Amniotic stem cell (primary cell): ENCODE data around the gene PTCSC3.

Experiments used
- DNase-seq: peaks from one replicate; lab custom pipeline; 2025; lab: John Stamatoyannopoulos, UW

Gene PTCSC3

DNA sequence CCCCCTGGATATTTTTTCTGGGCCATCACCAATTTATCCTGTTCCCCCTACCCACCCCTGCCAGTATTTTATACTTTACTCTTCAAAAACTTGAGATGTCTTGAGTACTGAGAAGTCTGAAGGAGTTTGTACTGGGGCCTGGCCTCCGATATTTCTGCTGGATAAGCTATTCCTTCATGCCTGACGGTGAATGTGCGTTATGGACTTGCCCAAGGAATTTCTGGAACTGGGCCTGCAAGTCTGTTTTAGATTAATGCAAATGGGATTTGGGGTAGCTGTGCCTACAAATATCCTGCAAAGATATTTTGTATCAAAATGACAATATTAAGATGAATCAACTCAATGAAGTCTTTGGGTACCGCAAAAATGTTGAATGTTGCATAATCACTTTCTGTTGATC lies at the start of gene PTCSC3:
Gene PTCSC3, minus strand, starts transcription at position 199 of the 400 bp plus-strand sequence.
- no peak for DNase-seq

DNA sequence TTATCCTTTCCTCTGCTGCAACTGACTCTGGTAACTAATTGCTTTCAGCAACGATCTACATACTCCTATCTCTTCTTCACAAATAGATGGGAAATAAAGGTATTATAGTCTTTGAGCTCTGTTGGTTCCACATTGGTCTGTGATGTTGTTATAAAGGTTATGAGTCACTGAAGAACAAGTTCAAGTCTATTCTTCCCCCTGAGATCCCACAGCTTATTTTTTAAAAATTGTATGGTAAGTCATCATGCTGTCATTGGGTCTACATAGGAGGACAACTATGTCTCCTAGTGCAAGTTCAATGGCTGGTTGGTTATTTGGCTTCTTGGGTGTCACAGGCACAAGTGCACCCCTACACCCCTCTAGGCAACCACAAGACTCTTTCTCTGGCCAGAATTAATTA lies 49.6 kb upstream of the PTCSC3 start:
- DNase-seq: no peak

DNA sequence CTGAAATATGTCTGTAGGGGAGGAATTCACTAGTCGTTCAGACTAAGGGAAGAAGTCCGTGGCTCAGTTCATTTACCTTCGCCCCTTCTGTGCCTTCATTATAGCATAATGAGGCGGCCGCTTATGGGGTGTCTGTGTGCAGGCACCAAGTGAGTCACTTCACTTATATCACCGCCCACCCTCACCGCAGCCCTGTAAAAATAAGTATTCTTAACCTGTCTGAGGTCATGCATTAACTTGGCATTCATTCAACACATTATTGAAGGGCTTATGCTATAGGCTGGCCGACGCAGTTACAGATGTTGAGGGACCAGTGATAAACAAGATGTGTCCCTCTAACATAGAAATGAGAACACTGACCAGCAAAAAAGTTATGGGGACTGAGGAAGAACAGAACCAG lies 47.7 kb upstream of the PTCSC3 start:
- DNase-seq: no peak

DNA sequence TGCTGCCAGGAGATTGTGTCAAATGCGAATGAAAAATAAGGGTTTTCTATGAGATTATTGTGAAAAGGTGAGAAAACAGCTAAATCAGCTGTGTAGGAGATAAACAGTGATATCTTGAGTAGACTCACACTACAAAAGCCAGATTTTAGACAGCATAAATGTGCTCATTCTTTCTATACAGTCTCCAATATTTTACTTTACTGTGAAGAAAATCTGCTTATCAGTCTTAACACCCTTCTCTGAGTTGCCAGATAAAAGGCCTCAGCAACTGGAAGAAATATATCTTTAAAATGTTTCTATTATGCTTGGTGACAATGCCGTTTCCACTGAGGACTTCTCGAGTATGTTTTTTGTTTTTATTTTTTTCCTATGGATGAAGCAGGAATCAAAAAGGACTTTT lies 47.0 kb upstream of the PTCSC3 start:
- DNase-seq: no peak

DNA sequence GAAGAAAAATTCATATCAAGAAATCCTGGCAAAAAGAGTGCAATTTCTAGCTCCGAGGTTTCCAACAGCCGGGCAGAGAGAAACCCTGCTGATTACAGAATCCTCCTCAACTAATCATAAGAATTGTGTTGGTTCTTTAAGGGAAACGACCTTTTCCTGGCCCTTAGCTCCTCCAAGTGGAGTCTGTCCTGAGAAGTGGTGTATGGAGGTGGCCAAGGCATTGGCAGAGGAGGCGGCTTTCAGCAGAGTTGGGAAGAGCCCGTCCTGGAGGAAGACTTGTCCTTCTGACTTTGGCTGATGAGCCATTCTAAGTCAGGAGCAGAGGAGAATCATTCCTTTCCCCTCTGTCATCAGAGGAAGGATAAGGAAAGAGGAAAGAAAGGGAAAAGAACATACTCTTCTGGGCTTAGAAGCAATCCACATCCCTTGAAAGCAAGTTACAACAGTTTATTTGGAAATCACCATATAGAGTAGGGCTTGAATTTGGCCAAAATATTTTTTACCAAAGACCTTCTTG lies 46.5 kb upstream of the PTCSC3 start:
- no peak for DNase-seq

DNA sequence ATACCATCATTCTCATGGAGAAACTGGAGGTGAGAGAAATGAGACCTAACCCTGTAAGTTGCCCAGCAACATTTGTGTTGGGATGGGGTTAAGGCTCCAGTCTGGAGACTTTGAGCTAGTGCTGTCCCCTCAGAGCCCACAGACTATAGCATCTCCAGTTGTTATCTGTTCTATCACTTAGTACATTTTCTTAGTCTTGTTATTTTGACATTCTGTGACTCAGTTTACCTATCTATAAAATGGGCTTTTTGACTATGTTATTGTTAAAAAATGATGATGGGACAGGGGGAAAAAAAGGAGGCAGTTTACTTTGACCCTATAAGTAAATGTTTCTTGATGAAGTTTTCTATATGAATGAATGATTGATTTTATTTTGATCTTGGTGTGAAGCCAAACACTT lies 45.8 kb upstream of the PTCSC3 start:
- no peak for DNase-seq

DNA sequence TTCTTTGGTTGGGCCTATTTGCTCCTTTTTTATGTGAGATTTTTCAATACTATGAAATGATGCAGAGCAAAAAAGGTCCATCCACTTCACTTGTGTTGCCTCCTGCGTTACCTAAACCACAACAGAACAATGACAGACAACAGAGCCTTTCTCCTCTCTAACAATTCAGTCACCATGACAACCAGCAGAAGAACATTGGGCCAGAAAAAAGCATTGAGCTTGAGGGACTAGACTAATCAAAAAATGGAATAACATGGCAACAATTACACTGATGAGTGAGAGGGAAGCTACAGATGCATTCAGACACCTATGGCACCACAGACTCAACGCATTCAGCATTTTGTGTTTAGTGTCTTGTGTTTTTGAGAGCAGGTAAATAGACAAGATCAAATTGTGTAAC lies 44.6 kb upstream of the PTCSC3 start:
- DNase-seq: no peak

DNA sequence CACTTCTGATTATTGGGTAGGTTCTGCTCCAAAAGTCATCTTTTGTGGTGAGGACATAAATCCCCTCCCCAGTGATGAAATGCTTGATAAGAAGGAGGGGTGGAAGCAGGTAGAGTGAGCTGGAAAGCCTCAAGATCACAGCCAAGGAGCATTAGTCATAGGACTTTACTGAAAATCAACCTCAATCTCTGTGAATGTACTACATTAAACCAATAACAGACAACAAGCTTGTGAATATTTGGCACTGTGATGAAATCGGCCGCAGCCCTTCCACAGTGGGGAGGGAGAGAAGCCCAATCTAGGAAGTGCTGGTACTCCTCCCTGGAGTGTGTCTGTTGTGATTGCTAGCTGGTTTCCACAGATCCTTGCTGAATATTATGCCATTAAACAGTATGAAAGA lies 41.2 kb upstream of the PTCSC3 start:
- DNase-seq: no peak

DNA sequence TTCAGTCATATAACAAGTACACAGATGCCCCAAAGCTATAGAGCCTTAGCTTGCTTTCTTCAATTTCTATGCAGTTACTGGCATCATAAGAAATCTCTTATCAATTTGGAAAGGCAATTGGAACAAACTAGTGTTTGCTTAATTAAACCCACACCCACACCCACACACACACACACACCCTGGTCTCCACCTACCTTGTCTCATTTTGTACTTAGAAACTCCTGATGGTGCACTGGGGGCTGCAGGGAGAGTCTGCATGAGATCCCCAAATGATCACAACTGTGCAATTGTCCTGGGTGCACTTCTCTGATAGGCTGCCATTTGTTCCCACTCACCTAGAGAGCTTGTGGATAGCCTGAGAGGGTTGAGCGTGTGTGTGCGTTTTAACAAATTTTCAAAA lies 40.5 kb upstream of the PTCSC3 start:
- no peak for DNase-seq

DNA sequence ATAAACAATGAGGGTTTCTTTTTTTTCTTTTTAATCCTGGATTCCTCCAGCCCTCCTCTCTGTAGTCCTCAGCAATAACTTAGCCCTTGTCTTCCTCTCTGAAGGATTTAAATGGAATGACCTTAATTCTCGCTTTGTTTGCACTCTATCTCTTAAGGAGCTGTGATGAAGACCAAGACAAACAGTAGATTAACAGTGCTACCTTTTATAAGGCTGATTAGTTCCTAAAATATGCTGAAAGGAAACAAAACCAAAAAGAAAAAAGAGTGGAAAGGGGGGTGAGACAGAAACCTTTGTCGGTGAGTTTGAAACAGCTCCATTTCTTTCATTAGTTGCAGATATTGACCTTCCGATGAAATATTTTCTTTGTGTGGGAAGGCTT lies 38.7 kb upstream of the PTCSC3 start:
- DNase-seq: no peak

DNA sequence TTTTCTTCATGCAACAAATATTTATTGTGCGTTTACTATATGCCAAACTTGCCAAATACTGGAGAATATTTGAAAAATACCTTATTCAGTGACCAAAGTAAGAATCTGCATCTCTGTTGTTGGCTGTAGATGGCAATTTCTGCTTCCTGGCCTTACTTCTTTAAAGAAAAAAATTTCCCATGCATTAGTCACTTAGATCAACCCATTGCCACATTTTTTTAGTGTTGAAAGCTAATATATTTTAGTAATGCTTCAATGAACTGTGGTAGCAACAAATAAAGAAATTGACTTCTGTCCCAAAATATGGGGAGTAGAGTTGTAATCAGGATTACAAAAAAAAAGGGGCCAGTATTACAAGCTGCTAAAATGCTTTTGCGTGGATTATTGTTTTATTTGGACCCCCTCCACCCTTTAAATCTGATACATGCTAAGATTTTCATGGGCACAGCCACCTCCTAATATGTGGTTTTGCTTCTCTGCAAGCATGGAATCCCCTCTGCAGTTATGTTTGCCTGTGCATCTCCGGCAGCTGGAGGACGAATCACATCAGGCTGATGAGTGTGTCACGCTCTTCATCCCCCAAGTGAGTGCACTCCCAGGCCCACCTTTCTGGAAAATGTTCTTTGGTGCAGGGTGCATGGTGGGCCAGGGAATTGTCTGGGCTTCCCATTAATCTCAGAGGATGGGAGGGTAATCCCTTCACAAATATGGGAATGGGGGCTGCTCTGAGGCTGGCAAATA lies 38.1 kb upstream of the PTCSC3 start:
- DNase-seq: no peak

DNA sequence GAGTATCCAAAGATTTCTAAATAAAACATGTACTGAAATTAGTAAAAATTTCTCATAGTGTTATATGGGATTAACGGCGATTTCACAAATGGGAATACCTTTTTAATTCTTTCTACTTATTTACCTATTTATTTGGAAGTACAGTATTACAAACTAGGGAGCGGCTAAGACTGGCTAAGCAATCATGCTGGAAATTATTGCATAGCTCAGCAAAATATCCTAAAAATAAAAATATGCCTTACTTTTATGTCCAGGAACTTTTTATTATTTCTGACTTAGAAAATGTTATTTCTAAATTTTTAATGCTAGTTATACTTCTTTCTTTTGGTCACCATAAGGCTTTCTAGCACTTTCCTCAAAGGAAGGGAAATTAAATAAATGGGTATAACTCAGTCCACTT lies 36.5 kb upstream of the PTCSC3 start:
- DNase-seq: no peak

DNA sequence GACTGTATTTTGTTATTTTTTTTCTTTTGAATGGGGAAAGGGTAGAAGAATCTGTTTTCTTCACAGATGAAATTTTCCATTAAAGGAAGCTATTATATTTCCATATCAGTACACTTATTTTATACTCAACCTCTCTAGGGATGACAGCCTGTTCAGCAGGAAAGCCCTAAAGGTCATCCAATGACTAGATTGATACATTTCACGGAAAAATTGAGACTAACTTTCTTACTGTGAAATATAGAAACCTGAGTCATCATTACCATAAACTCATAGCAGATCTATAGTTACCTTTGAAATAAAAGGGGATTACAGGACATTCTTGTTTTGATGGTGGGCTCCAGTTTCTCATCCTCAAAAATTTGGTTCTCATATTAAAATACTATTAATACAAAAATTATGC lies 36.1 kb upstream of the PTCSC3 start:
- no peak for DNase-seq

DNA sequence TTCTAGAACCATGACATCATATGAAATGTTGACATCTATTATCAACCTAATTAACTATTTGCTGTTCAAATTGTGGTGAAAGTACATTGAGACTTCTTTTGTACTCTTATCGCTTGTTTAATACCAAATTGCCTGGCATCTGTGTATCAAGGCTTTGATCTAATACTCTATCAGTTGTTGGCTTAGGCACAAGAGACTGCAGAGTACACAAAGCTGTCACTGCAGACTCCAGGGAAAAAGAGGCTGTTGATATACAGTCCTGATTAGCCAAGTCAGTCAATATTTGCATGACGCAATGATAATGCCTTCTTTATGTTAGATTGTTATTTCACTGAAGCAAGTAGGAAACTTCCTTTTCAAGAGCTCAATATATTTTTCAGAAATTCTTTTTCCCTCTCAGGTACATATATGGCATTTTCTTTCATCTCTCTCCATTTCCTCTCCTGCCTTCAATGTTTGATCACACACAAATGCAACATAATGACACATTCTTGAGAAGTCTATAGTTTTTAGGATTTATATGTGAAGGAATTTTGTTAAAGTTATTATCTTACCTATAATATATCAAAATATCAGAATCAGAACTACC lies 32.3 kb upstream of the PTCSC3 start:
- DNase-seq: no peak

DNA sequence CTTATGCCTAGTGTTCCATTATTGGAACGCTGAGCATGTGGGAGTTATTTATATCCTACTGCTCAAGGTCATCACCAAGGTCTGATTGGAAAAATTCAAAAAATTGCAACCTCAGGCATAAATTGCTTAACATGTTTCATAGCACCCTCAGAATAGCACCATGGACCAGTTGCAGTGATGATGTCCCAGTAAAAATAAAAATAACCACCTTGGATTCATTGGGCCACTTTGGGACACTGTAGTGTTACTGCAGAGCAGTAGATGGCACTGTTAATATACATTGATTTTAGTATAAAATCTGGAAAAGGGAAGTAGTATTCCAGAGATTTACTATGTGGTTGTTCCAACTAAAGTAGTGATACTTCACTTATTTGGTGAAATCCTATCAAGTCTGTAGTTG lies 31.0 kb upstream of the PTCSC3 start:
- no peak for DNase-seq

DNA sequence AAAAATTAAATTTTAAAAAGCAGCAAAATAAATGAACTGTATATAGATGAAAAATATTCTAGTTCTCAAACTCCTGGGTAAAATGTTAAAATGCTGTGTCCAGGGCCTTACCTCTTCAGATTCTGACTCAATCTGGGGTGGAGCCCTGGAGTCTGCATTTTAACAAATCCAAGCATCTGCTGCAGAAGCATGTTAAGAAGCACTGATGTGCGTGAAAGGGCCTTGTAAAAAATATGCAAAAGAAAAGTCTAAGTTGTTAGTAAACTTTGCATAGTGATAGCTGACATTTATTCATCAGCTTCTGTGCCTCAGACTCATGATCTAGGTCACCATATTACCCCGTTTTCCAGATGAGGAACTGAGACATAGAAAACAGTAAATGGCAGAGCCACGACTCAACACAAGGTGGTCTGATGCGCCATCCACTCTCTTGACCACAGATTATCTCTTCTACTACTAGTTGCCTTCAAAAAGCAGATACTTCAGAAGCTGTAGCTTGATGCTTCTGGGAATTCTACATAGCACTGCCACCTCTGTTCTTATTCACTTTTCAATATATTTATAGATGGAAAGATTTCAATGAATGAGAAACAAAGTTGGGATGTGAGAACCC lies 28.0 kb upstream of the PTCSC3 start:
- no peak for DNase-seq

DNA sequence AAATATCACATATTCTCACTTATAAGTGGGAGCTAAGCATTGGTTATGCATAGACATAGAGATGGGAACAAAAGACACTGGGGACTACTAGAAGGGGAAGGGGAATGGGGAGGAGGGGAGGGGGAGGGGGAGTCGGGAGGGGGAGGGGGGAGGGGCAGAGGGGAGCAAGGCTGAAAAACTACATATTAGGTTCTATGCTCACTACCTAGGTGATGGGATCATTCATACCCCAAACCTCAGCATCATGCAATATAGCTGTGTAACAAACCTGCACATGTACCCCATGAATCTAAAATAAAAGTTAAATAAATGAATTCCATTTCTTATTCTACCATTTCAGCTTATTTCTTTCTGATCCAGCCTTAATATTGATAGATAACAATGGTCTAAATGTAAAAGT lies 21.9 kb upstream of the PTCSC3 start:
- DNase-seq: no peak

DNA sequence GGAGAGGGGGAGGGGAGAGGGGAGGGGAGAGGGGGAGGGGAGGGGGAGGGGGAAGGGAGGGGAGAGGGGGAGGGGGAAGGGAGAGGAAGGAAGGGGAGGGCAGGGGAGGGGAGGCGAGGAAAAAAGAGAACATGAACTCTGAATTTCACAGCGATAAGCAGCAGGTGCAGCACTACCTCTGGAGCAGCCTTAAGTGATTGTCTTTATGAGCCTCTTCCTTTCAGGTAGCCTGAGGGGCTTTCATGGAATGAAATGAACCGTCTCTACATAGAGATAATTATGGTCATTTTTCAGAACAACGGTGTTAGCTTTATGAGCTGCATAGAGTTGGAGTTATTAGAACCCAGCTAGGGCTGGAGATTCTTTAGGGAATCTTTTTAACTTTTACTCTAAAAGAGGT lies 18.1 kb upstream of the PTCSC3 start:
- no peak for DNase-seq

DNA sequence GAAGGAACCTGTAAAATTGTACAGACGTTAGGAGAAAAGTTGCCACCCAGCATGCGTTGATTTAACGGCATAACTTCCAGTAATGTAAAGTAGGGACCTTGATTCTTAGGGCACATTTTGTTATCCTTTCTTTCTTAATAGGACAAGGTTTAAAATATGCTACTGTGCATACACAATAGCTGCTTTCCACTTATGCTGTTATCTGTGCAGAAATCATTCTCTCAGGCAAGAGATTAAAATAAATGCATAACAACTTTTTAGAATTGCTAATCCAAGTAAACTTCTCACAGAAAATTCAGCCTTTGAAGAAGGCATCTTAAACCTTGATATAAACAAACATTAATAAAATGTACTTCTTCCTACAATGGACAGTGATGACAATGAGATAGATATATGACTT lies 16.0 kb upstream of the PTCSC3 start:
- no peak for DNase-seq

DNA sequence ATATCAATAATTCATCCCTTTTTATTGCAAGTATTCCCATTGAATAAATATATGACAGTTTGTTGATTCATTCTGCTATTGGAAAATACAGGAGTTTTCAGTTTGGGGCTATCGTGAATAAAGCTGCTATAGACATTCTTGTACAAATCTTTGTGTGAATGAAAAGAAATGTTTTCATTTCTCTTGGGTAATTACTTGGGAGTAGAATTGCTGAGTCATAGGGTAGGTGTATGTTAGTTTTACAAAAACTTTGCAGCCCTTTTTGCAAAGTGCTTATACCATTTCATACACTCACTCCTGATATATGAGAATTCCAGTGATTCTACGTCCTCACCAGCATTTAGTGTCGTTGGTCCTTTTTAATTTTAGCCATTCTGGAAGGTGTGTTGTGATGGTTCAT lies 6.9 kb upstream of the PTCSC3 start:
- DNase-seq: no peak

DNA sequence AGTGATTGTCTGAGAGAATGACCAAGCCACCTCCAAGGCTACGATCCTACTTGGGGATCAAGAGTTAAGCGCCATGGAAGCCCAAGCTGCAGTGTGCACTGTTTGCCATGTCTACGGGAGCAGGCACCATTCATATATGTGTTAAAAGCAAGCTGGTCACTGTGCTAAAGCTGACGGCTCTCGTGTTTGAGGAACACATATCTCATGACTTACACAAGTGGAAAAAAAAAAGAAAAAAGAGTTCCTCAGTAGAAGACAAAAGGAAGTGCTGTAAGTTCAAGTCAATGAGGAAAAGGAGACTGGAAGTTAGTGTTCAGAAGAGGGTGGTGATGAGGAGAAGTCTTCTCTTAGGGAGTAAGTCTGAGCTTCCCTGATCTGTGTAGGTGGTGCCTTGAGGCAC lies 4.9 kb upstream of the PTCSC3 start:
- no peak for DNase-seq

DNA sequence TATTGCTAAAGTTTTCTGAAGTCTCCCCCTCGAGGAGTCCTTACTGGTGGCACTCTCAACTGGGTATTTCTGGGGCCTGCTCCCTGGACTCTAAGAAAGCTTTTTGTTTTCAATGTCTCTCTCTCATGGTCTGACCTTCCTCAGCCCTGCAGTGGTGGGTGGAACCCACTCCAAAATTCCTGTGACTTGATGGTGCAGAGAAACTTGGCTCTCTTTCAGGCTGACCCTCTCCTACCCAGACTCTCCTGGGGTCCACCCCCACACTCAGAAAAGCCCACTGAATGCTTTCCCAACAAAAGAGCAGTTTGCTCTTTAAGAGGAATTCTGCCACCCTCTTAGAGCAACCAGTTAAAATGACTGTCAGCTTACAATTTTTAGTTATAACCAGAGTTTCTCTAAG lies 967 bp upstream of the PTCSC3 start:
- no peak for DNase-seq

DNA sequence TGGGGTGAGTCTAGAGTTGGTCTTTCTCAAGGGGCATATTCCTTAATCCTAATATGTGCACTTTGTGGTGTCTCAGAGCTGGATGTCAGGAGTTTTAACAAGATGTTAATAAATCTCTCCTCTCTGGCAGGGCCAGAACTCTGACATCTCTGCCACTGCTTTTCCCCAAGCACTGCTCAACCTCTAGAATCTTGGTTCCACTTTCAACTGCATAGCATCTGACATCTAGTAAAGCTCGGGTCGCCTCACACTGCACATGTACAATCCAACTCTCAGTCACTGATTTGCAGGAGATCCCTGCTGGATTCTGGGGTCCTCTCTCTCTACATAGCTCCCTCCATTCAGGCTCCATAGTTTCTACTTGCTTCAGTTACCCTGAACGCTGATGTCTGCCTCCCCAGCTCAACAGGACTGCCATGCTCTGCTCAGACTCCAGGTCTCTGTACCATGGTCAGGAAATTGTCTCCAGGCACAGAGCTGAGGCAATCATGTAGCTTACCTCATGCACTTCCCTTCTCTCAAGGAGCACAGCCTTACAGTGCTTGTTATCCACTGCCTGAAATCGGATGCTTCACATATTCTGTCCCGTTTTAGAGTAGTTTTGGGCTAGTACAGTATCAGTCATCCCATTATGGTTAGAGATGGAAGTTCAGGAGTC lies 1.6 kb downstream of the PTCSC3 start:
- no peak for DNase-seq
